NCI-H1105 (cell line): ENCODE measurements around the gene CLMN.

ENCODE experiments used
- DNase-seq: peaks from one replicate; lab custom pipeline; 2025; lab: John Stamatoyannopoulos, UW

Gene CLMN

GRCh38 chr14:95341115-95341514, 21.4 kb upstream of the CLMN start:
- DNase-seq: no peak

- DNase-seq: no peak
These were observed 20.5 kb upstream of the CLMN start for GRCh38 chr14:95340201-95340697.

GRCh38 chr14:95339301-95339865, 19.7 kb upstream of the CLMN start:
- no peak for DNase-seq

- DNase-seq: no peak
These were observed 18.7 kb upstream of the CLMN start for GRCh38 chr14:95338436-95338835.

- no peak for DNase-seq
These were observed 17.4 kb upstream of the CLMN start for GRCh38 chr14:95337041-95337595.

GRCh38 chr14:95336192-95336760, 16.6 kb upstream of the CLMN start:
- DNase-seq: no peak

GRCh38 chr14:95335071-95335470, 15.4 kb upstream of the CLMN start:
- DNase-seq: no peak

GRCh38 chr14:95334044-95334443, 14.3 kb upstream of the CLMN start:
- no peak for DNase-seq

- no peak for DNase-seq
These were observed 12.9 kb upstream of the CLMN start for GRCh38 chr14:95332641-95333040.

- no peak for DNase-seq
These were observed 12.2 kb upstream of the CLMN start for GRCh38 chr14:95331708-95332408.

- DNase-seq: no peak
These were observed 11.1 kb upstream of the CLMN start for GRCh38 chr14:95330591-95331370.

GRCh38 chr14:95329941-95330340, 10.2 kb upstream of the CLMN start:
- DNase-seq: no peak

- no peak for DNase-seq
These were observed 9.2 kb upstream of the CLMN start for GRCh38 chr14:95328729-95329503.

GRCh38 chr14:95327558-95328374, 8.1 kb upstream of the CLMN start:
- DNase-seq: no peak

GRCh38 chr14:95326987-95327386, 7.3 kb upstream of the CLMN start:
- DNase-seq: no peak

- DNase-seq: no peak
These were observed 4.2 kb upstream of the CLMN start for GRCh38 chr14:95323917-95324316.

- no peak for DNase-seq
These were observed 3.7 kb upstream of the CLMN start for GRCh38 chr14:95323361-95323760.

GRCh38 chr14:95322651-95323050, 2.9 kb upstream of the CLMN start:
- DNase-seq: no peak

GRCh38 chr14:95321693-95322455, 2.2 kb upstream of the CLMN start:
- no peak for DNase-seq
